Measurements from ENCODE around the gene TMEM266. TPM values are rescaled to one million over a fixed set of nuclear protein-coding genes. Genes with fewer than 3 reads are reported as not detected.
A peak's percentile ranks its signal among the peaks of the same experiment; 100 is the strongest.

The TMEM266 gene
- polyA plus RNA-seq, 1 donor: 0.44 TPM

DNA sequence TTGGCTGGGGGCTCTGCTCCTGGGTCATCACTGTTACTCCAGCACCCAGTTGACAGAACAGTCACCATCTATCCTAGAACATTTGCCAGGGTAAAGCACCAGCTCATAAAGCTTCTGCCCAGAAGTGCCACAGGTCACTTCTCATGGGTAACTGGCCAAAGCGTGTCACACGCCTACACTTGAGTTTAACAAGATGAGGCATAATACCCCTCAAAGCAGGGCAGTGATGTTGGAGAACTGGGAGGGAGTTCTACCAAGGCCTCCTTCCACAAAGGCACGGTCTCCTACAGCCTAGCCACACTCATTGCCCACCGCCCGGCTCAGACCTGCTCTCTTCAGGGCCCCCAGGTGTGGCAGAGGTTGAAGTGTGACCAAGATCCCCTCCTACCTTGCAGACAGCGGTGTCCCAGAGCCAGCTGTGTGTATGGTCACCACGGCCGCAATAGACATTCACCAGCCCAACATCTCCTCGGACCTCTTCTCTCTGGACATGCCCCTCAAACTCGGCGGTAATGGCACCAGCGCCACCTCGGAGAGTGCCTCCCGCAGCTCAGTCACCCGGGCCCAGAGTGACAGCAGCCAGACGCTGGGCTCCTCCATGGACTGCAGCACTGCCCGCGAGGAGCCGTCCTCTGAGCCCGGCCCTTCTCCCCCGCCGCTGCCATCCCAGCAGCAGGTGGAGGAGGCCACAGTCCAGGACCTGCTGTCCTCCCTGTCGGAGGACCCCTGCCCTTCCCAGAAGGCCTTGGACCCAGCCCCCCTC, 143.7 kb downstream of the TMEM266 start:
- DNase-seq (ENCODE audit: low read depth): no peak

DNA sequence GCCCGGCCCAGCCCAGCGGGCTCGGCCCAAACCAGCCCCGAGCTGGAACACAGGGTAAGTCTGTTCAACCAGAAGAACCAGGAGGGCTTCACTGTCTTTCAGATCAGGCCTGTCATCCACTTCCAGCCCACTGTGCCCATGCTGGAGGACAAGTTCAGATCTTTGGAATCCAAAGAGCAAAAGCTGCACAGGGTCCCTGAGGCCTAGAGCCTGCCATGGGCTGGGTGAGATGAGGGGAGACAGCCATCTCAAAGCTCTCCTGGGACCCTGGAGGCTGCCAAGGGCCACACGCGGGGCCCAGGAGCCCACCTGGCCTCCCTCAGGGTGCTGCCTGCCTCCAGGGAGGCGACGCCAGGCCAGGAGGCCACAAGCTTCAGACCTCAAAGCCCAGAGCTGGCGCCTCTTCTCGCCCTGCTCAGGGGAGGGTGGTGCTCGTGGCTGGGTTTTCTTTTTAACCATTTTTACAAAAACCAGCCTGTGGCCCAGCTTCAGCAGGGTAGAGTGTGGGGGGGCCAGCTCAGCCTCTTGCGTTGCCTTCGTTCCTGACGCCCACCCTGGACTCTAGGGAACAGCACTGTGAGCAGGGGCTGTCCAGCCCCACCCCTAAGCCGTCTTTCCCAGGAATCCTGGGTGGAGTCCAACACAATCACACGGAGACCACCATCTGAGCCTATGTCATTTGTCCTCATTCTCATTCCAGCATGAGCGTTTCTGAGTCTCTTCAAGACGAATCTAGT, 144.5 kb downstream of the TMEM266 start:
- DNase-seq (ENCODE audit: low read depth): no peak

DNA sequence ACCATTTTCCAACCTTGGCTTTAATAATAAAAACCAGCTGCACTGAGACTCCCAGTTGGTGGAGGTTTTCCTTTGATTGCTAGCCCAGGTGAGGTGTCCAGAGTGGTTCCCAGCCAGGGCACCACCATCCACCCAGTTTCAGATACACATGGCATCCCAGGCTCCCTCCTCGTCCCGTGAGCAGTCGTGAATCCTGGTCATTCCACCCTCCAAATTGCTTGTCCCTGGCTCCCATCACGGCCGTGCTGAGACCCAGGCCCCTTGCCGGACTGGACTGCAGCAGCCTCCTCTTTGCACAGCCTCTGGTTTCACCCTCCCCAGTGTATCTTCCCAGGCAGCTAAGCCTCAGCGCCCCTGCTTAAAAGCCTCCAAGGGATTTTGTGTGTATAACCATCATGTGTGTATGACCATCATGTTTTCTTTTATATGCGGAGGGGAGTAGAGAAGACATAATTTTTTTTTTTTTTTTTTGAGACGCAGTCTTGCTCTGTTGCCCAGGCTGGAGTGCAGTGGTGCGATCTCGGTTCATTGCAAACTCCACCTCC, 145.2 kb downstream of the TMEM266 start:
- DNase-seq (ENCODE audit: low read depth): no peak

DNA sequence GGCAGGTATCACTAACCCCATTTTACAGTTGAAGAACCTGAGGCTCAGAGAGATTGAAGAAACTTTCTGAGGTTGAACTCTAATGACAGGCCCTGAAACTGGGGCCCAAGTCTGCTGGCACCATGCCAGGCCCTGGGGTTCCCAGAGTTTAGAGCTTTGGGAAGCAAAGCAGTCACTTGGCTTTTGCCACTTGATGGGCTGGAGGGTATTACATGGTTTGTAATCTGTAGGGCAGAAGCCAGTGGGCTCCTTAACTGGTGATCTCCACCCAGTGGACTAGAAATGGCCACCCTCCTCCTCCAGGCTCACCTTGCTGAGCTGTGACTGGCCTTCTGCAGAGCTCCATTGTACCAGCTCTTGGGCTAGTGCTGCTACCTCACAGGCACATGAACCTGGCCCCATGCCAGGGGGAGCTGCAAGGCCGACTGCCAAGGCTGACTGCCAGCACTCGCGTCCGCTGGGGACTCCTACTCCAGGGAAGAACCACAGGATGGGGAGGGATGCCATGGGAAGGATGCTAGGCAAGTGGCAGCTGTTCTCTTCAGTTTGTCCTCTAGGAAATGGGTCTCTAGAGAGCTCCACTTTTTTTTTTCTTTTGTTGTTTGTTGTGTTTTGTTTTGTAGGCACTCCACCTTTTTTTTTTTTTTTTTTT, 146.7 kb downstream of the TMEM266 start:
- no peak for DNase-seq (ENCODE audit: low read depth)

GRCh38 chr15:76208084-76208785, 148.4 kb downstream of the TMEM266 start:
- no peak for DNase-seq (ENCODE audit: low read depth)

- no peak for DNase-seq (ENCODE audit: low read depth)
These were observed 149.1 kb downstream of the TMEM266 start for GRCh38 chr15:76208786-76209424.

- DNase-seq (ENCODE audit: low read depth): no peak
These were observed 149.7 kb downstream of the TMEM266 start for GRCh38 chr15:76209523-76209922.

DNA sequence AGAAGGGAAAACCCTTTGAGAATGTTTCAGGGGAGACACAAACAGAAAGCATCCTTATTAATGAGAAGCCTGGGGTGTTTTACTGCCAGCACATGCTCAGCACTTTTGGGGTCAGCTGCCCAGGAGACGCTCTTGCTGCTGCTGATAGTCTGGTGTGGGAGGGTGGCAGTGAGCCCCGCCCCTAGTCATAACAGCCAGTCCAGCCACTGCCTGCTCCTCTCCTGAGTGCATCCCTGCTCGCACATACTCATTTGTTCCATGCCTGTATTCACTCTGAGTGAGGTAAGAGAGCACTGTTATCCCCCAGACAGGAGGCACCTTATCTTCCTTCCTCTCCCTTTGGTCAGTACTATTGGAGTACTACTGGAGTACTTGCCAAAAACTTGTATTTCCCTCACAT, 150.2 kb downstream of the TMEM266 start:
- DNase-seq (ENCODE audit: low read depth): no peak

GRCh38 chr15:76215634-76216033, 155.8 kb downstream of the TMEM266 start:
- no peak for DNase-seq (ENCODE audit: low read depth)

GRCh38 chr15:76217029-76217881, 157.5 kb downstream of the TMEM266 start:
- no peak for DNase-seq (ENCODE audit: low read depth)

DNA sequence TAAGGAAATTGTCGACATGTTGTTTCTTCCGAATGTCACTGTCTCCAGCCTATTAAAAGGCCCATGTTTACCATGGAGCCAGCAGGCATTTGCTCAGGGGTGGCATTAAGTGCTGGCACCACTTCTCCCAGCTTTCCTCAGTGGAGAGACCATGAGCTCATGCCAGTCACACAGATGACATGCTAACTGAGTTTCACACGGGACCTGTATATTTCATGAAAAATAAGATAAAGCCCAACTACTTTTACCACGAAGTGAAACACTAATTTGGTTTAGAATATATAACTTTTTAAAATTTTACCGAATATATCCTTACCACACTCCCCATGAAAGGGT, 158.1 kb downstream of the TMEM266 start:
- DNase-seq (ENCODE audit: low read depth): no peak

- no peak for DNase-seq (ENCODE audit: low read depth)
These were observed 161.4 kb downstream of the TMEM266 start for GRCh38 chr15:76221085-76221767.

DNA sequence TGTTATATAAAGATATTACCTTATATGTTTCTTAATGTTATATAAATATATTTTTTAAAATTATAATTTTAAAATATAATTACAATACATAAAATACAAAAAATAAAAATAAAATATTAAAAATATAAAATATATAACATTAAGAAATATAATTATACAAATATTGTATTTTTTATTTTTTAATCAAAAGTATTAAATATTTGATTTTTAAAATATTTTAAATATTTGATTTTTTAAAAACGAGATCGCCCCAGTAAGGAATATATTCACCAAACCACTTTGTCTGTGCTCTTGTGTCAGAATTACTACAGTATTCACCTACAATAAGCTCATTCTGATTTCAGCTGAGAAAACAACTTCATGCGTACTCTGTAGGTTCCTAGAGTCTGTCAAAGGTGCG, 162.4 kb downstream of the TMEM266 start:
- DNase-seq (ENCODE audit: low read depth): no peak

GRCh38 chr15:76223521-76223920, 163.7 kb downstream of the TMEM266 start:
- DNase-seq (ENCODE audit: low read depth): no peak

GRCh38 chr15:76229266-76229665, 169.5 kb downstream of the TMEM266 start:
- DNase-seq (ENCODE audit: low read depth): no peak

DNA sequence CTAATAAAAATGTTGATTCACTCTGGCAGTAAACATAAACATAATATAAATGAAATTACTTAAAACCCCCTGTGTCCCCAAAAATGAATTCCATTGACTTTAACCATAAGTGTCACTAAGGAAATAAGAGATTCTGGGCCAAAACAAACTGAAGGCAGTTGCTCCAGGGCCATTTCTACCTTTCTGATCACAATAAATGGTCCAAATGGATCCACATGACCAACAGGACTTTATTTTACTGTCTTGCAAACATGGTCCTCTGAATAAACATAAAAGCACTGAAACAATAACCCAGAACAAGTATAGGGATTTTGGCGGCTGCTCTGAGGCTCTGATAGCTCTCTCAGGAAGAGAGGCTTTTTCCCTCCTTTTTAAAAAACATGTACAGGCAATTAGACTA, 174.1 kb downstream of the TMEM266 start:
- DNase-seq (ENCODE audit: low read depth): no peak

- DNase-seq (ENCODE audit: low read depth): no peak
These were observed 174.6 kb downstream of the TMEM266 start for GRCh38 chr15:76234337-76234889.

- DNase-seq (ENCODE audit: low read depth): peak; percentile 8
These were observed 175.5 kb downstream of the TMEM266 start for GRCh38 chr15:76235186-76235826.

- DNase-seq (ENCODE audit: low read depth): no peak
These were observed 176.6 kb downstream of the TMEM266 start for GRCh38 chr15:76236350-76236749.

Measured in forelimb muscle (tissue), 1 donor.